Mesendoderm (in vitro differentiated cells): Measurements from ENCODE around the gene COL18A1.
A peak's percentile ranks its signal among the peaks of the same experiment; 100 is the strongest.

Source experiments
- DNase-seq: peaks from one replicate; pipeline ENCODE4 v3.0.0; 2013
- H2AK5ac ChIP-seq: 2 replicates; pipeline ENCODE4 v1.6.1; 2013; ENCODE audit warnings: low read length, inconsistent platforms
- H2BK120ac ChIP-seq: 2 replicates; pipeline ENCODE4 v1.6.1; 2013; ENCODE audit warnings: low read depth, mild to moderate bottlenecking, low read length, moderate library complexity, mixed read lengths
- H2BK15ac ChIP-seq: replicated peaks from 2 replicates; pipeline ENCODE4 v1.6.1; 2013; ENCODE audit warnings: low read depth, mild to moderate bottlenecking, moderate library complexity
- H2BK5ac ChIP-seq: 2 replicates; pipeline ENCODE4 v1.6.1; 2013; ENCODE audit warnings: low read length, inconsistent platforms
- H3K18ac ChIP-seq: 2 replicates; pipeline ENCODE4 v1.6.1; 2013; ENCODE audit warnings: mild to moderate bottlenecking, low read length, mixed read lengths
- H3K23ac ChIP-seq: one replicate; pipeline ENCODE4 v1.6.1; 2013; ENCODE audit warnings: low read length
- H3K27ac ChIP-seq: 2 replicates; pipeline ENCODE4 v1.5.1; 2013; ENCODE audit warnings: low read depth, mild to moderate bottlenecking, inconsistent platforms, low read length, moderate library complexity
- H3K27me3 ChIP-seq: 2 replicates; pipeline ENCODE4 v1.6.1; 2013; ENCODE audit warnings: low read length, control low read depth, mild to moderate bottlenecking, inconsistent platforms; ENCODE audit not compliant: insufficient read depth, poor library complexity
- H3K36me3 ChIP-seq: 2 replicates; pipeline ENCODE4 v1.6.1; 2013; ENCODE audit warnings: low read length, inconsistent platforms; ENCODE audit not compliant: control insufficient read depth, insufficient read depth
- H3K4ac ChIP-seq: one replicate; pipeline ENCODE4 v1.6.1; 2013; ENCODE audit warnings: low read depth, mild to moderate bottlenecking, low read length, moderate library complexity
- H3K4me1 ChIP-seq: 2 replicates; pipeline ENCODE4 v1.6.1; 2013; ENCODE audit warnings: low read depth, low read length, inconsistent platforms; ENCODE audit not compliant: control insufficient read depth
- H3K4me2 ChIP-seq: 2 replicates; pipeline ENCODE4 v1.6.1; 2013; ENCODE audit warnings: low read length
- H3K4me3 ChIP-seq: 2 replicates; pipeline ENCODE4 v1.5.1; 2013; ENCODE audit warnings: mild to moderate bottlenecking, low read length
- H3K56ac ChIP-seq: one replicate; pipeline ENCODE4 v1.6.1; 2013; ENCODE audit warnings: low read length
- H3K79me1 ChIP-seq: 2 replicates; pipeline ENCODE4 v1.6.1; 2013; ENCODE audit warnings: low read length, inconsistent platforms
- H3K79me2 ChIP-seq: 2 replicates; pipeline ENCODE4 v1.6.1; 2013; ENCODE audit warnings: mild to moderate bottlenecking, low read length; ENCODE audit not compliant: control insufficient read depth, insufficient read depth
- H3K9ac ChIP-seq: 2 replicates; pipeline ENCODE4 v1.6.1; 2013; ENCODE audit warnings: low read length, inconsistent platforms
- H4K5ac ChIP-seq: one replicate; pipeline ENCODE4 v1.6.1; 2013; ENCODE audit warnings: low read length
- H4K8ac ChIP-seq: one replicate; pipeline ENCODE4 v1.6.1; 2013; ENCODE audit warnings: low read depth, mild to moderate bottlenecking, control low read depth, low read length, moderate library complexity
- WGBS: extraction: QIAGEN DNeasy Blood & Tissue Kit; methylation state at CpG from one replicate; pipeline ENCODE4 v1.1.7; 2013; ENCODE audit warnings: low lambda C conversion rate, missing lambda C conversion rate; ENCODE audit not compliant: insufficient coverage; ENCODE audit errors: extremely low coverage; 5-methylcytosine and 5-hydroxymethylcytosine counted together

The COL18A1 gene

GRCh38 chr21:45439161-45439872 lies 34.4 kb downstream of the COL18A1 start:
- H3K27ac ChIP-seq: no peak overlapping the region
- H3K9ac ChIP-seq: peak overlapping the region; percentile 44
- no peaks in the 10 kb centered on the region for H3K4me1 ChIP-seq
- H3K4ac ChIP-seq: no peak overlapping the region
- no peak overlapping the region for H2BK5ac ChIP-seq
- H4K8ac ChIP-seq: no peak overlapping the region
- H3K4me3 ChIP-seq: no peak overlapping the region
- H3K79me2 ChIP-seq: peaks cover 65% of the 10 kb centered on the region
- H3K79me1 ChIP-seq: peaks cover 19% of the 10 kb centered on the region
- no peak overlapping the region for H4K5ac ChIP-seq
- no peak overlapping the region for H2BK120ac ChIP-seq
- H2AK5ac ChIP-seq: no peak overlapping the region
- no CpG with 5 or more reads among the region's 58 CpGs for WGBS
- peak; percentile 83 for DNase-seq
- peak overlapping the region; percentile 80 for H3K56ac ChIP-seq
- H3K18ac ChIP-seq: no peak overlapping the region
- no peak overlapping the region for H3K4me2 ChIP-seq
- H3K36me3 ChIP-seq: no peaks in the 10 kb centered on the region
- H3K27me3 ChIP-seq: no peaks in the 10 kb centered on the region
- H3K23ac ChIP-seq: no peak overlapping the region
- no peak overlapping the region for H2BK15ac ChIP-seq

GRCh38 chr21:45439901-45440461 lies 35.0 kb downstream of the COL18A1 start:
- H3K4me1 ChIP-seq: no peaks in the 10 kb centered on the region
- no peak overlapping the region for H3K23ac ChIP-seq
- H3K4me2 ChIP-seq: no peak overlapping the region
- H3K4ac ChIP-seq: no peak overlapping the region
- H4K5ac ChIP-seq: no peak overlapping the region
- no peak overlapping the region for H2BK15ac ChIP-seq
- no peaks in the 10 kb centered on the region for H3K36me3 ChIP-seq
- no peak overlapping the region for H2AK5ac ChIP-seq
- no peak for DNase-seq
- no peak overlapping the region for H4K8ac ChIP-seq
- no peaks in the 10 kb centered on the region for H3K27me3 ChIP-seq
- peaks cover 64% of the 10 kb centered on the region for H3K79me2 ChIP-seq
- peak overlapping the region; percentile 44 for H3K9ac ChIP-seq
- H3K56ac ChIP-seq: peak overlapping the region; percentile 80
- no peak overlapping the region for H2BK5ac ChIP-seq
- peaks cover 21% of the 10 kb centered on the region for H3K79me1 ChIP-seq
- no peak overlapping the region for H2BK120ac ChIP-seq
- WGBS: no CpG with 5 or more reads among the region's 28 CpGs
- no peak overlapping the region for H3K27ac ChIP-seq
- no peak overlapping the region for H3K4me3 ChIP-seq
- H3K18ac ChIP-seq: no peak overlapping the region

GRCh38 chr21:45440736-45441350 lies 35.9 kb downstream of the COL18A1 start:
- no peak overlapping the region for H3K9ac ChIP-seq
- H4K5ac ChIP-seq: no peak overlapping the region
- H3K4me2 ChIP-seq: no peak overlapping the region
- no peak overlapping the region for H3K23ac ChIP-seq
- no peaks in the 10 kb centered on the region for H3K27me3 ChIP-seq
- no peak overlapping the region for H3K4me3 ChIP-seq
- H3K36me3 ChIP-seq: no peaks in the 10 kb centered on the region
- no peak overlapping the region for H2BK15ac ChIP-seq
- no peak overlapping the region for H2AK5ac ChIP-seq
- no peaks in the 10 kb centered on the region for H3K4me1 ChIP-seq
- H3K79me1 ChIP-seq: peaks cover 23% of the 10 kb centered on the region
- no peak overlapping the region for H2BK120ac ChIP-seq
- DNase-seq: no peak
- H3K79me2 ChIP-seq: peaks cover 63% of the 10 kb centered on the region
- H2BK5ac ChIP-seq: no peak overlapping the region
- H3K18ac ChIP-seq: no peak overlapping the region
- no CpG with 5 or more reads among the region's 22 CpGs for WGBS
- H3K4ac ChIP-seq: no peak overlapping the region
- H4K8ac ChIP-seq: no peak overlapping the region
- H3K27ac ChIP-seq: no peak overlapping the region
- no peak overlapping the region for H3K56ac ChIP-seq

- Histone ChIP-seq H3K27me3 (no peaks in the 10 kb centered on the region), H3K79me2 (peaks cover 63% of the 10 kb centered on the region), H3K36me3 (no peaks in the 10 kb centered on the region), H3K4me3 (no peak overlapping the region), H3K4me1 (no peaks in the 10 kb centered on the region), H2AK5ac (no peak overlapping the region), H3K9ac (no peak overlapping the region), H3K4ac (no peak overlapping the region), H4K5ac (no peak overlapping the region), H3K4me2 (no peak overlapping the region), H3K18ac (no peak overlapping the region), H3K79me1 (peaks cover 25% of the 10 kb centered on the region), H4K8ac (no peak overlapping the region), H2BK5ac (no peak overlapping the region), H2BK15ac (no peak overlapping the region), H3K23ac (no peak overlapping the region), H2BK120ac (no peak overlapping the region), H3K27ac (no peak overlapping the region), H3K56ac (no peak overlapping the region)
- WGBS: no CpG with 5 or more reads among the region's 31 CpGs
- DNase-seq: no peak
Observed at GRCh38 chr21:45441431-45442255, 36.7 kb downstream of the COL18A1 start.

GRCh38 chr21:45442276-45442675 lies 37.3 kb downstream of the COL18A1 start:
- H3K4me2 ChIP-seq: no peak overlapping the region
- H3K4me1 ChIP-seq: no peaks in the 10 kb centered on the region
- H2AK5ac ChIP-seq: no peak overlapping the region
- H4K8ac ChIP-seq: no peak overlapping the region
- H3K27me3 ChIP-seq: no peaks in the 10 kb centered on the region
- no peak overlapping the region for H3K56ac ChIP-seq
- H3K18ac ChIP-seq: no peak overlapping the region
- no peak overlapping the region for H2BK120ac ChIP-seq
- no peak overlapping the region for H2BK5ac ChIP-seq
- DNase-seq: no peak
- H3K4ac ChIP-seq: no peak overlapping the region
- H3K27ac ChIP-seq: no peak overlapping the region
- H2BK15ac ChIP-seq: no peak overlapping the region
- H3K79me1 ChIP-seq: peaks cover 25% of the 10 kb centered on the region
- no CpG with 5 or more reads among the region's 17 CpGs for WGBS
- no peak overlapping the region for H3K4me3 ChIP-seq
- H3K36me3 ChIP-seq: no peaks in the 10 kb centered on the region
- peaks cover 62% of the 10 kb centered on the region for H3K79me2 ChIP-seq
- H4K5ac ChIP-seq: no peak overlapping the region
- H3K23ac ChIP-seq: no peak overlapping the region
- H3K9ac ChIP-seq: no peak overlapping the region
